CD4-positive, alpha-beta T cell treated with Interferon gamma for 1 hour (primary cell): ENCODE data around the gene BACH2.
"Not testable (repeated sequence)": the region's sequence is repeated elsewhere in the genome, so short reads cannot be mapped to it uniquely, and the experiment has no call there.

Experiments used
- DNase-seq: peaks from one replicate; pipeline ENCODE4 v3.0.0-alpha.2; 2020

The BACH2 gene

GRCh38 chr6:90233994-90234393 is 62.6 kb downstream of the BACH2 start:
- DNase-seq: peak; percentile 84

DNA sequence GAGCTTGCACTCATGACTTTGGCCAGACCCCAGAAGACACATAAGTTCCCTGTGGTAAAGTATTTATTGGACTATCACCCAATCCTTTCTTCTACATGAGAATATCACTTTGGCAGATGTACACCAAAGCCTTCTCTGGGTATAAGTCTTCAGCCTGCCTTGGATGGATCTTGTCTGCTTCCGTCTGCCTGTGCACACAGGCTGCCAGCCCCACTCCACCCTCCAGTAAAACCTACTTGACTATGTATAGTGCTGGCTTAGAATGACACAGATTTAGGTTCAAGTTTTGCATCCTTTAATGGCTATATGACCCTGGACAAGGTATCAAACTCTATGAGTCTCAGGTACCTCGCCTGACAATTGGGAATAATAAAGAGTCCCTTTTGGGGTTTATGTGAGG is 63.4 kb downstream of the BACH2 start:
- no peak for DNase-seq

GRCh38 chr6:90231798-90232197 is 64.8 kb downstream of the BACH2 start:
- DNase-seq: no peak

DNA sequence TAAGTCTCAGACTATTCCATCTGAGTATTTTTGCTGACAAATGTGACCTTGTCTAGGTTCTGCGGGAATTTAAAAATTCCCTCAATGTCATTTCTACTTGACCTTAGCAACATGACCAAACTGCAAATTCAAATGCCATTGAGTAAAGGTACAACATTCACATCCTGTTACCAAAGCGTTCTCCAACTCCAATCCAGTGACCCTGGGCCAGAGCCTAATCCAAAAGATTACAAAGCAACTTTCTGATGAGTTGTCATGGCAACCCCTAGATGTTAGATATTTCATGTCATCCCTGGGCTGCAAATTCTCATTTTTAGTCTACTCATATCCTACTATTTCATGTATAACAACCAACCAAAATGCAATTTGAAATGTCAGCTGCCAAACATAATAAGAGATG is 65.3 kb downstream of the BACH2 start:
- no peak for DNase-seq

DNA sequence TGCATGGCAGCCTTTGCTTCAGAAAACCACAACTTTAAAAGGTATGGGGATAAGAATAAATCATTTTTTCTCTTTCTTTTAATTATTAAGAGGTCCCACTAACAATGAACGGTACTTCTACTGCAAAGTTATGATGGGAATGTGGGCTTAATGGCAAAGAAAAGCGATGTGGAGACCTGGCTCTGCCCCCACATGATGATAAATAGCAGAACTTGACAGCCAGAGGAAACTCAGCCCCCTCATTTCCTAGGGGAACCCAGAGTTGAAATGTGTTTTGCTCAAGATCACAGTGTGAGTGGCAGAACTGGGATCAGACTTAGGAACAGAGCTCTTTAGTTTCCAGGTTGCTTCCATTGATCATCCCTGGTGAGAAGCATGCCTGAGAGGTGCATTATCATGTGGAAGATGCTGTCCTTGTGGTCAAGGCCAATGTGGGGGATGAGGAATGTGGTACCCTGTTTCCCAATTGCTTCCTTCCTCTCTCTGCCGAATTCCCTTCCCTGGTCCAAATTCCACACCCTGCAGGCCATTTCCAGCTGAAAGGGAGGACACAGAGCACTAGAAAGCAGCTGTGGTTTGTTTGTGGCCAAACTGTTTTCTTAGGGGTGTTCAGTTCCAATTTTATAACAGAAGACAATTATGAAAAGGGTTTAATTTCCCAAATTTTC is 66.0 kb downstream of the BACH2 start:
- no peak for DNase-seq

DNA sequence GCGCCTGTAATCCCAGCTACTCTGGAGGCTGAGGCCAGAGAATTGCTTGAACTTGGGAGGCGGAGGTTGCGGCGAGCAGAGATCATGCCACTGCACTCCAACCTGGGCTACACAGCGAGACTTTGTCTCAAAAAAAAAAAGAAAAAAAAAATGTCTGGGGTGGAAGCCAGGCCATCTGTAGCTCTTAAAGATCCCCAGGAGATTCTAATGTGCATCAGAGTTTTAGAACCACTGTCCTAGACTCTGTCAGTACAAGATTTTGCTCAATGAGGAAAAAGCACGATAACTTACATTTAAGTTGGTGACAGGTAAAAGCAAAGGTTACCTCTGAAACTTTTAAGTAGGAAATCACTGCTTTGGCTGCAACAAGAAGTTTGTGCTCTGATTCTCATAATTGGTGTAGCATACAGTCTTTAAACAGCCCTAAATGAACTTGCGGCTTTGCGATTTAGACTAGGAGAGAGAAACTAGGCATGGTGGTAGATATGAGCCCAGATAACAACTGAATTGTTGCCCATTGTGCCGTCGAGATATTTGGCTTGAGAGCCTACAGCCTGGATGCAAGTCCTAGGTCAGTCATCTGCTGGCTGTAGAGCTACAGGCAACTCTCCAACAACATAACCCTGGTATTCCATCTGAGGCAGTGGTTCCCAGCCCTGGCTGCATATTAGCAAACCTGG is 67.2 kb downstream of the BACH2 start:
- DNase-seq: no peak

- DNase-seq: no peak
Observed at GRCh38 chr6:90227673-90228072, 69.0 kb downstream of the BACH2 start.

GRCh38 chr6:90227213-90227612 is 69.4 kb downstream of the BACH2 start:
- no peak for DNase-seq

GRCh38 chr6:90226257-90226656 is 70.4 kb downstream of the BACH2 start:
- no peak for DNase-seq

GRCh38 chr6:90224196-90224595 is 72.4 kb downstream of the BACH2 start:
- no peak for DNase-seq

DNA sequence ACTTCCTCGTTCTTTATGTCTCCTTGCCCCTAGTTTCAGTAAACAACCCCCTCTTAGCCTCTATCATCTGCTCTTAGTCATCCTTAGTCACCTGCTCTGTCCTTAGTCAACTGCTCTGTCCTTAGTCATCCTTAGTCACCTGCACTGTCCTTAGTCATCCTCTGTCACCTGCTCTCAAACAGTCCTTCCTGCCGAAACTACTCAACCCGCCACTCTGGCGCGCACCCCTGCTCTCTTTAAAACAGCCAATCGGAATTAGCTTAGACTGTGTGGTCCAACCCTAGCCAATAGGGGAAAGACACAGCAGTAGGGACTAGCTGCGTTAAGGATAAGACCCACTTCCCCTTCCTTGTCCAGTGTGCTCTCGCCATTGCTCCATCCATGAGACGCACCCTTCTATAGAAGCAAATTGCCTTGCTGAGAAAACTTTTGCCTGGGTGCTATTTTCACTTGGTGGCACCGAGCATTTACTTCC is 73.9 kb downstream of the BACH2 start:
- no peak for DNase-seq

DNA sequence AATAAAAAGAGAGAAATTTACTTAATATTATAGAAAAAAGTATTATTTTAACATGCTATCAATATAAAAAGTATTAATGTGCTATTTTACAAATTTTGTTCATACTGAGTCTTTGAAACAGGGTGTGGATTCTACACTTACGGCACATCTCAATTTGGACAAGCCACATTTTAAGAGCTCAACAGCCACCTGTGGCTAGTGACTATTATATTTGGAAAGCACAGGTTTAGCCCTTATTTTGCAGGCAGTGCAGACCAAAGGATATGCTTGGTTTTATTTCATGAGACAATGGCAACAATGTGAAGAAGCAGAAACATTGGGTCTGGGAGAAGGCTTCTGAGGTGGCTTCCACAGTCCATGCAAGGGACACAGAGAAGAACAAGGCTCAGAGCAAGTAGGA is 74.6 kb downstream of the BACH2 start:
- DNase-seq: no peak

- DNase-seq: no peak
Observed at GRCh38 chr6:90221403-90221802, 75.2 kb downstream of the BACH2 start.

DNA sequence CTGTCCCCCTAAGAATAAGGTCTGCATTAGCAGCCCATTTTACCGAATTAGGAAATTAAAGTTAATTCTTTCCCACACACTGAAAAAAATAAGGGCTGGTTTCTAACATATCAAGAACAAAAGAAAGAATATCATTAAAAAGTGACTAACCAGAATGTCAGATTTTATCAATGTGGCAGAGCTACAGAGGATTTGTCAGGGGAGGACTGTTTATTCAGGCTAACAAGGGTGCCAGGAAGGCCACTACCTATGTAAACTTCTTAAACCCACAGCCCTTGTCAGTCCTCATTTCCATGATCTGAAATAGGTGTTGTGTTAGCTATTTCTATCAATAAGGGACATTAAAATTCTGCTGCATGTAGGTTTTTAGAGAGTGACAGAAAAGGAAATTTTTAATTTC is 76.4 kb downstream of the BACH2 start:
- no peak for DNase-seq

DNA sequence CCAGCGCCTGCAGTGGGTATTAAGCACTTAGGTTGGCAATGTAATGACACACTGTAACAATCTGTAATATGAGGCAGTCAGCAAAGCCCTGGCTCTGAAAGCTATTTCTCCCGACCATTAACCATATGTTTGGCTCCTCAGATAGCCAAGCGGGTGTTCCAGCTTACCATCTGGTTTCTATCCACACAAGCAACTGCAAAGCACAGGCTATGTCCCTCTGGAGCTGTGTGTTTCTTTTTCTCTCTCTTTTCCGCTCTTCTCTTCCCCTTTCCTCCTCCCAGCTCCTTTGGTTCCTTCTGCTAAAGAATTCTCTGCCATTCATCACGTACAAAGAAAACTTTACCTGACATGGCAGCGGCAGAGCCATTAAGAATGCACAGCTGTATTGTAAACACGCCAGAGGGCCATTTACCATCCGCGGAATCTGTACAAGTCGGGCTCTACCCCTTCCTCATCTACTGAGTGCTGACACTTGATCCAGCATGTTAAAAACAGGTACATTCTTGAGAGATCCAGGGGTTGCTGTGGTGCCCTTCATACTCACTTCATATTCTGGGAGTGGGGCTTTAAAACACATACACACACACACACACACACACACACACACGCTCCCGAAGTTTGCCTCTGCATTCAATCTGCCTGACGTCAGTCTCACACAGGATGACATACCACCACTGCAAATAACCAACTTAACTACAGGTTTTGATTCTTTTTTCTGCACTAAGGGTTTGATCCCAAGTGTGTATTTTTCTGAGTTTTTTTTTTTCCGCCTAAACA is 77.2 kb downstream of the BACH2 start:
- peak; percentile 33 for DNase-seq

DNA sequence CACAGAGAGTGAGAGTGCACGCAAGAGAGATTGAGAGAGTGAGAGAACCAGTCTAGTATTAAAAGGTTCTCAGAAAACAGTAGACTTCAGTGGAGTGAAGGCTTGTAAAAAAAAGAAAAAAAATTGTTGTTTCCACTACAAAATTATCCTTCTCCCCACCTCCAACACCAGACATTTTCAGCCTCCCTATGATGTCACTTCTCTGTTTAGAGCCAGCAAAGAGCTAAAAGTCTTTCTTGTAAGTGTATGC is 77.8 kb downstream of the BACH2 start:
- peak; percentile 20 for DNase-seq

- DNase-seq: no peak
Observed at GRCh38 chr6:90217506-90218127, 79.0 kb downstream of the BACH2 start.

GRCh38 chr6:90216072-90216977 is 80.3 kb downstream of the BACH2 start:
- DNase-seq: peak; percentile 69

DNA sequence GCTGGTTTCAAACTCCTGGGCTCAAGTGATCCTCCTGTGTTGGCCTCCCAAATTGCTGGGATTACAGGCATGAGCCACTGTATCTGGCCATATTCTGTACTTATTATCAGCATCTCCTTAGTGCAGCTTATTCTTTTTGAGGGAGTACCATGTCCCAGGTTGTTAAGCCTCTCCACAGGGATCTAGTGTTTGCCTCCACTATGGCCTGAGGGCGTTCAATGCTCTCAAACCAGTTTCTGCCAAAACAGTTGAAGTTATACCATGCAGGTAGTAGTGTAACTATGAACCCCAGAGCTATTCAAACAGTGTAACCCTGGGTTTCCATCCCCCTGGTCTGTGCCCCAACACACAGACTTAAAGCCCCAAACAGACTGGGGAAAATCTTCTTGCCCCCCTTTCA is 81.7 kb downstream of the BACH2 start:
- DNase-seq: no peak

DNA sequence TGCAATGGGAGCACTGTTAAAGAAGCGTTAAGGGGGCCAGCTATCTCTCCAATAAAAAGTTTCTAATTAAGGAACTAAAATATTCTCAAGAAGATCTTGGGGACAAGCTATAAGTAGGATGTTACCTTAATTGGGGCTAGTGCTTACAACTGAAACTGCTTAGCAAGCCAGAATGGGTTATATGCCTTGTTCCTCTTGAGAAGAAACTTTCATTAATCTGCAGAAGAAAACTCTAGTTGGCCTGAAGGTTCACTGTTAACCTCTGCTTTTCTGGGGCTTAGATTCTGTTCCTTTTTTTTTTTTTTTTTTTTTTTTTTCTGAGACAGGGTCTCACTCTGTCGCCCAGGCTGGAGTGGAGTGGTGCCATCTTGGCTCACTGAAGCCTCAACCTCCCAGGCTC is 82.2 kb downstream of the BACH2 start:
- DNase-seq: no peak

DNA sequence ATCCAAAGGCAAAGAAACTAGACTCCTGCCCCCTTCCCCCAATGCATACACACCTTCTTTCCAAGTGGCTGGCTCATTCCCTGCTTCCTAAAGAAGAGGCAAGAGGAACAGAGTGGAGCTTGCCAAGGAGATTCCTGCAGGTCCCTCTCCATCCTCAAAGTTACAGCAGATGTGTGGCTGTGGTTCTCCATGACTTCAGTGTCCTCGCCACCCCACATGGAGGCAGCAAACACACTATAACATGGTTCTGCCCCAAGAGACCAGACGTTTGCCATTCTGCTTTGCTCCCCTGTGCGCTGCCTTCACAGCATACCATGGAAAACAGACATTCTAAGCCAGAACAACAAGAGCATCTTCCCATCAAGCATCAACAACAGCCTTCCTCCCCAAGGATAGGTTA is 84.4 kb downstream of the BACH2 start:
- DNase-seq: peak; percentile 36

- DNase-seq: no peak
Observed at GRCh38 chr6:90209527-90209926, 87.1 kb downstream of the BACH2 start.

GRCh38 chr6:90208690-90209089 is 88.0 kb downstream of the BACH2 start:
- DNase-seq: not testable (repeated sequence)
